ENCODE measurements around the gene TXNDC11.

- TF ChIP-seq CTCF (IDR thresholded peaks at IDR 0.05) (no peak), POLR2A (IDR thresholded peaks at IDR 0.05) (no peak)
Measured at GRCh38 chr16:11737713-11738112, 4.9 kb downstream of the TXNDC11 start.
